Measurements from ENCODE around the gene PRDX2.

- TF ChIP-seq CTCF (conservative IDR thresholded peaks at IDR 0.05; ENCODE audit: low read depth in 2 of 2) (no peak), NANOG (IDR thresholded peaks at IDR 0.05; ENCODE audit: borderline replicate concordance) (no peak), POLR2AphosphoS5 (IDR thresholded peaks at IDR 0.05; ENCODE audit: low read depth) (no peak), EZH2 (IDR thresholded peaks at IDR 0.05; ENCODE audit: low read depth, unreplicated experiment) (no peak), EZH2phosphoT487 (IDR thresholded peaks at IDR 0.05; ENCODE audit: unreplicated experiment) (no peak), CREB1 (CRISPR knock-in tag; IDR thresholded peaks at IDR 0.05; ENCODE audit: low read depth) (0 out of 2 replicates have a peak, but pooled peaks have one; percentile 26), REST (IDR thresholded peaks at IDR 0.05; ENCODE audit: unreplicated experiment) (no peak), JUNB (IDR thresholded peaks at IDR 0.05; ENCODE audit: unreplicated experiment) (no peak), ZNF331 (CRISPR knock-in tag; IDR thresholded peaks at IDR 0.05; ENCODE audit: low read depth) (no peak), ZNF114 (CRISPR knock-in tag; IDR thresholded peaks at IDR 0.05) (no peak), STAT1 (IDR thresholded peaks at IDR 0.05; ENCODE audit: unreplicated experiment) (no peak)
- TF ChIP-seq, protein P1, sequence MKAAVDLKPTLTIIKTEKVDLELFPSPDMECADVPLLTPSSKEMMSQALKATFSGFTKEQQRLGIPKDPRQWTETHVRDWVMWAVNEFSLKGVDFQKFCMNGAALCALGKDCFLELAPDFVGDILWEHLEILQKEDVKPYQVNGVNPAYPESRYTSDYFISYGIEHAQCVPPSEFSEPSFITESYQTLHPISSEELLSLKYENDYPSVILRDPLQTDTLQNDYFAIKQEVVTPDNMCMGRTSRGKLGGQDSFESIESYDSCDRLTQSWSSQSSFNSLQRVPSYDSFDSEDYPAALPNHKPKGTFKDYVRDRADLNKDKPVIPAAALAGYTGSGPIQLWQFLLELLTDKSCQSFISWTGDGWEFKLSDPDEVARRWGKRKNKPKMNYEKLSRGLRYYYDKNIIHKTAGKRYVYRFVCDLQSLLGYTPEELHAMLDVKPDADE (IDR thresholded peaks at IDR 0.05), result no peak
These were observed 39.5 kb upstream of the PRDX2 start for GRCh38 chr19:12841094-12841493.
